RPMI8226 (cell line): ENCODE results near the gene H2AZ2.
A peak's percentile ranks its signal among the peaks of the same experiment; 100 is the strongest.
"Not testable (repeated sequence)": the region's sequence is repeated elsewhere in the genome, so short reads cannot be mapped to it uniquely, and the experiment has no call there.

Experiments
- DNase-seq: peaks from one replicate; pipeline ENCODE4 v3.0.0-alpha.2; 2015

The H2AZ2 gene

GRCh38 chr7:44811093-44811492 lies 36.8 kb downstream of the H2AZ2 start:
- no peak for DNase-seq

DNA sequence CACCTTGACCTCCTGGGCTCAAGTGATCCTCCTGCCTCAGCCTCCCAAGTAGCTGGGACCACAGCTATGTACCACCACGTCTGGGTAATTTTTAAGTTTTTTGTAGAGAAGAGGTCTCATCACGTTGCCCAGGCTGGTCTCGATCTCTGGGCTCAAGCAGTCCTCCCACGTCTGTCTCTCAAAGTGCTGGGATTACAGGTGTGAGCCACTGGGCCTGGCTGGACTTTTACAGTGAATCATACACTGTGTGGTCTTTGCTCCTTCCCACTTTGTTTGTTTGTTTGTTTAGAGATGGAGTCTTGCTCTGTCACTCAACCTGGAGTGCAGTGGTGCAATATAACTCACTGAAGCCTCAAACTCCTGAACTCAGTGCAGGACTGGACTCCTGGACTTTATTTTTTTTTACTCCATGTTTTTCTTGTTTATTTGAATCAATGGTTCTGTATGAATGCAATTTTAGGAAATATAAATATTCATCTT lies 38.9 kb downstream of the H2AZ2 start:
- no peak for DNase-seq

DNA sequence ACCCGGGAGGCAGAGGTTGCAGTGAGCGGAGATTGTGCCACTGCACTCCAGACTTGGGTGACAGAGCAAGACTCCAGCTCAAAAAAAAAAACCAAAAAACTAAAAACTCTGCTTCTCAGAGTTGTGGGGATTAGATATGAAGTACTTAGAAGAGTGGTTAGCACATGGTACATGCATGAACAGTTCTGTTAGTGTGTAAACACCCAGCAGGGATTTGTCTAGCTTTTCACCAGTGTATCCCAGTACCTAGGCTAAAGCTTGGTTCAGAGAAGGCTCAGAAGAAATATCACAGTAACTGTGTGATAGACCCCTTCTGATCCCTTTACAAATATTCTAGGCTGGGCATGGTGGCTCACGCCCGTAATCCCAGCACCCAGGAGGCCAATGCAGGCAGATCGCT lies 41.9 kb downstream of the H2AZ2 start:
- no peak for DNase-seq

DNA sequence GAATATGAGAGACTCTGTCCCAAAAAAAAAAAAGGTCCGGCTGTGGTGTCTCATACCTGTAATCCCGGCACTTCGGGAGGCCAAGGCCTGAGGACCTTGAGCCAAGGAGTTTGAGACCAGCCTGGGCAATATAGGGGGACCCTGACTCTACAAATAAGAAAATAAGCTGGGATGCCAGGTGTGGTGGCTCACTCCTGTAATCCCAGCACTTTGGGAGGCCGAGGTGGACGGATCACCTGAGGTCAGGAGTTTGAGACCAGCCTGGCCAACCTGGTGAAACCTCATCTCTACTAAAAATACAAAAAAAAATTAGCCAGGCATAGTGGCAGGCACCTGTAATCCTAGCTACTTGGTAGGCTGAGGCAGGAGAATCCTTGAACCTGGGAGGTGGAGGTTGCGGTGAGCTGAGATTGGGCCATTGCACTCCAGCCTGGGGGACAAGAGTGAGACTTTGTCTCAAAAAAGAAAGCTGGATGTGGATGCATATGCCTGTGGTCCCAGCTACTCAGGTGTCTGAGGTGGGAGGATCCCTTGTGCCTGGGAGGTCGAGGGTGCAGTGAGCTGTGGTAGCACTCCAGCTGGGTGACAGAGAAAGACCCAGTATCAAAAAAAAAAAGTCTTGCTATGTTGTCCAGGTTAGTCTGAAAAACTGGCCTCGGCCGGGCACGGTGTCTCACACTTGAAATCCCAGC lies 43.9 kb downstream of the H2AZ2 start:
- not testable (repeated sequence) for DNase-seq

DNA sequence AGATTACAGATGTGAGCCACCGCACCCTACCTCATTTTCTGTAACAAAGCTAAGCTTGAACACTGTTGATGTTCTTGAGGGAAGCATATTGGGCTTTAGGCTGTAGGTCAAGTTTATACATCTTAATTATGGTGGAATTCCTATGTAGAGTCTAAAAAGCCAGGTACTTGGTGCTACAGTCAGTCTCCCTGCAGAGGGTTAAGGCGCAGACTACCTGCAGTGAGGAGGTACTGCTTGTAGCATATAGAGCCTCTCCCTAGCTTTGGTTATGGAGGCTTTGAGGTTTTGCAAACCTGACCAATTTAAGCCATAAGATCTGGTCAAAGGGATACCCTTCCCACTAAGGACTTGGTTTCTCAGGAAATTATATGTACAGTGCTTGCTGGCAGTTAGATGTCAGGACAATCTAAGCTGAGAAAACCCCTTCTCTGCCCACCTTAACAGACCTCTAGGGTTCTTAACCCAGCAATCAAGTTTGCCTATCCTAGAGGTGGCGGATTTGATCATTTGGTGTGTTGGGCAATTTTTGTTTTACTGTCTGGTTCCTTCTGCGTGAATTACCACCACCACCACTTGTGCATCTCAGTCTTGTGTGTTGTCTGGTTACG lies 45.4 kb downstream of the H2AZ2 start:
- no peak for DNase-seq

DNA sequence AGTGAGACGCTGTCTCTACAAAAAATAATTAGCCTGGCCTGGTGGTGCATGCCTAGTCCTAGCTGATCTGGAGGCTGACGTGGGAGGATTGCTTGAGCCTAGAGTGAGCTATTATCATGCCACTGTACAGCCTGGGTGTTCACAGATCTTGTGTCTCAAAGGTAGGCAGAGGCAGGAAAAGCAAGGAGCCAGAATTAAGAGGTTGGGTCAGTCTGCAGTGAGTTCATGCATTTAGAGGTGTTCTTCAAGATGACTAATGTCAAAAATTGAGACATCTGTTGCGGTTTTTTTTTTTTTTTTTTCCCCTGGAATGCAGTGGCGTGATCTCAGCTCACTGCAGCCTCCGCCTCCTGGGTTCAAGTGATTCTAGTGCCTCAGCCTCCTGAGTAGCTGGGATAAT lies 46.0 kb downstream of the H2AZ2 start:
- no peak for DNase-seq

GRCh38 chr7:44799939-44800338 lies 47.9 kb downstream of the H2AZ2 start:
- DNase-seq = no peak

GRCh38 chr7:44798649-44799305 lies 49.1 kb downstream of the H2AZ2 start:
- DNase-seq = no peak

- DNase-seq = peak; percentile 93
Measured at GRCh38 chr7:44797329-44798258, 50.3 kb downstream of the H2AZ2 start.

DNA sequence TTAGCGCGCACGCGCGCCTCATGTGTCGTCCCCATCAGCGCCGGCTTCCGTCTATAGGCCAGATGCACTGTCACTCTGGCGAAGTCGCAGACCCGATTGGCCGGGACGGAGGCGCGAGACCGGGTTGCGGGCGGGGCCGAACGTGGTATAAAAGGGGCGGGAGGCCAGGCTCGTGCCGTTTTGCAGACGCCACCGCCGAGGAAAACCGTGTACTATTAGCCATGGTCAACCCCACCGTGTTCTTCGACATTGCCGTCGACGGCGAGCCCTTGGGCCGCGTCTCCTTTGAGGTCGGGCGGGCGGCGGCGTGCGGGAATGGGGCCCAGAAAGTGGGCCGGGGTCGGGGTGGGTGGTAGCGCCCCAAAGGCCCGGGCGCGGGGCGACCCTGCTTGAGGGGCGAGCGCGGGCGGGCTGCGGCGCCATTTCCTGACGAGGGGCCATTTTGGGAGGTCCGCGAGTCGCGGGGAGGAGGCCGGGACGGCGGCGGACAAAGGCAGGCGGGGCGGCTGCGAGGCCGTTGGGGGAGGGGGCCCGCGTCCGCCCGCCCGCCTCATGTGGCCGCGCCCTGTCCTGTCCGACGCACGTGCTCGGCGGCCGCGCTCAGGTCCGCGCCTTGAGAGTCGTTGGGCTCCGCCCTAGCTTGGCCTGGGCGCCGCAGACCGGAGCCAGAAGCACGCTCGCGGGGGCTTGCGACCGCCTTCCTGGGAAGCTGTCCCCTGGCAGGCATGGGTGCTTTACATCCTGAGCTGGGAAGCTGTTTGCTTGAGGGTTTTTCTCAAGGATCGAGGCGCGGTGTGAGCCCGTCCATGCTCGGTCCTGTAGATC lies 51.2 kb downstream of the H2AZ2 start, which contains the start of gene PPIA:
Gene PPIA (plus strand): TSS at position 178 of the 825 bp plus-strand sequence. CDS start 44 bp downstream, at position 222.
- peak; percentile 100 for DNase-seq

DNA sequence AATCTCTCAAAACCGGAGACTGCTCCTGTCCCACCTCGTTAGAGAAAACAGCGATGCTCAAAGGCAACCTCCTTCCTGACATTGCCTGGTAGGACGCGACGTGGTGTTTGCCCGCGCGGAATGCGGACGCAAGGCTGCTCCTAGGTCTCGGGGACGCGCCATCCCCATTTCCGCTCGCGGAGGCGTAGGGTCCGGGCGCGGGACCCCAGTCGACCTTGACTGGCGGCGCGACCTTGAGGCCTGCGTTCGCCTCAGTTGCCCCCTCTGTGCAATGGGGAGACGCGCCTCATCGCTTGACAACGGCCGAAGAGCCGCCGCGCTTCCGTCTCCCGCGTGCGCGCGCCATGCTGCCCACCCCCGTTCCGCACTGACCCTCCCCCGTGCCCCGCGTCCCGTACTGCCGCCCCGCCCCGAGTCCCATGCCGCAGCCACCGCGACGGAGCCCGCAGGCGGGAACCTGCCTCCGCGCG lies 51.8 kb downstream of the H2AZ2 start:
- peak; percentile 86 for DNase-seq

DNA sequence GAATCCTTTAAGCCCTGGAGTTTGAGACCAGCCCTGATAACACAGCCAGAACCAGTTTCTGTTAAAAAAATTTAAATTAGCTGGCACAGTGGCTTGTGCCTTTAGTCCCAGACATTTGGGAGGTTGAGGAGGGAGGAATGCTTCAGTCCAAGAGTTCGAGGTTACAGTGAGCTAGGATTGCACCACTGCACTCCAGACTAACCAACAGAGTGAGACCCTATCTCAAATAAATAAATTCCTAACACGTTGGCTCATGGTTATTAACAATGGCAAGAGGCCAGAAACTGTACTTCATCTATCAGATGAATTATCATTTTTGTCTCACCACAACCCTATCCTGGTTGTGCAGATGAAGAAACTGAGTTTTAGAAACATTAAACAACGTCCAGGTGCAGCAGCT lies 53.6 kb downstream of the H2AZ2 start:
- DNase-seq = no peak

DNA sequence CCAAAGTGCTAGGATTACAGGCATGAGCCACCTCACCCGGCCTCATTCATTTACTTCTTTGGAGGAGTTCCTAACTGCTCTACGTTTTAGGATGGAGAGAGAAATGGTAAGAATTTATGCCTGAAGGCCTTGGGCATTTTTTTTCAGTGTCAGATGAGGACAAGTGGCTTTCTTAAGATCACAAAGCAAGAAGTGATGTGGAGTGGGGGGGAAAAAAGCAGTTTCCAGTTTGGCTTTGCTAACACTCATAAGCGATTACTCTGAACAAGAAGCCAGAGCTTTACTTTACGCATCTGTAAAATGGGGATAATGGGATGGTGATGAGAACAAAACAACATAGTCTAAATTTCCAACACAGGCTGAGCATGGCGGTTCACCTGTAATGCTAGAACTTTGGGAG lies 54.0 kb downstream of the H2AZ2 start:
- no peak for DNase-seq

- DNase-seq = peak; percentile 50
Measured at GRCh38 chr7:44791278-44792219, 56.3 kb downstream of the H2AZ2 start.

DNA sequence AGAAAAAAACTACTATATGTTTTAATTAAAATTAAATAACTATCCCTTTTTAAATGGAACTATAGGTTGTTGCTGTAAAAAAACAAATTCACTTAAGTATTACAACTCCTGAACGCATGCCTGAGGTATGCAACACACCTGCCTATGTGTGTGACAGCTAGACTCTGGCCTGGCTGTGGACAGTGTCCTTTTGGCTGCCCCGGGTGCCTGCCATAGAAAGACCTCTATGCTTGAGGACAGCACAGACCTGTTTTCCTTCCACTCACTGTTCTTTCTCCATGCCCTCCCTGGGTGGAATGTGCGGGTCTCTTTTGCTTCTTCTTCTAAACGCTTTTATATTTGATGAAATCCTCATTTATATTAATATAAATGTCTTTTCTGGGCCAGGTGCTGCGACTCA lies 57.9 kb downstream of the H2AZ2 start:
- DNase-seq = no peak

DNA sequence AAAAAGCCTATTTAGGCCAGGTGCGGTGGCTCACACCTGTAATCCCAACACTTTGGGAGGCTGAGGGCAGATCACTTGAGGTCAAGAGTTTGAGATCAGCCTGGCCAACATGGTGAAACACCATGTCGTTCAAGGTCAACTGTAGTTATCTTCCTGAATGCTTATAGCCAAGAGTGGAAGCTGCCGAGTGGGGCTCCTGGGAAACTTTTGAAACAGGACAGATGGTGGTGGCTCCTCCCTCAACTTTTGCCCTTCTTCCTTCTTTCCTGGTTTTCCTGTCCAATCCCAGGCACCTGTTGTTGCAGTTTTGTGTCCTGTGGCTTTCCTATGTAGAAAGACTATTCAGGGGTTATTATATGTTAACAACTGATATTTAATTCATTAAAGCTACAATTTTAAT lies 60.1 kb downstream of the H2AZ2 start:
- no peak for DNase-seq

DNA sequence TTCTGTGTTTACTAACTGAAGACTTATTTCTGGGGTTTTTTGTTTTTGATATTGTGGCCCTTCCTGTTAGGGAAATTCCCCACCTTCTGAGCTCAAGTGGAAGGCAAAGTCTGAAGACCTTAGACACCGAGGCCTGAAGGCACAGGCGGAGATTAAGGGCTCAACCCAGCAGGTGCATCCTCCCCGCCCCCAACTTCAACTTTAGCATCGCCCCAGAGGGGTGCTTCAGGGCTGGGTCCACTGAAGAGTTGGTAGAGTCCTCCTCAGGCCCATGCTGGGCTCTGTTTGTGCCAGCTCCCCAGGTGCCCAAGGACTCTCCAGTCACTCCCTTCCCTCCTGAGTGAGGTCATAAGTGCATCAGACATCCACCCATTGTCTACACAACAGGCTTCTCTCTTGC lies 60.8 kb downstream of the H2AZ2 start:
- peak; percentile 72 for DNase-seq

GRCh38 chr7:44785218-44785617 lies 62.7 kb downstream of the H2AZ2 start:
- not testable (repeated sequence) for DNase-seq

GRCh38 chr7:44784364-44784763 lies 63.5 kb downstream of the H2AZ2 start:
- DNase-seq = no peak

GRCh38 chr7:44783407-44783806 lies 64.5 kb downstream of the H2AZ2 start:
- DNase-seq = no peak

GRCh38 chr7:44782460-44782859 lies 65.4 kb downstream of the H2AZ2 start:
- no peak for DNase-seq
